Activated CD8-positive, alpha-beta memory T cell treated with anti-CD3 and anti-CD28 coated beads, Interleukin-2, amount 50 U/mL, for 1 hour (primary cell): ENCODE data around the gene PEAK1.

Experiments used
- DNase-seq: peaks from one replicate; pipeline ENCODE4 v3.0.0-alpha.2; 2020; ENCODE audit errors: extremely low read depth

The PEAK1 gene

GRCh38 chr15:77093436-77093835 is 326.5 kb downstream of the PEAK1 start:
- DNase-seq: no peak

GRCh38 chr15:77091097-77091496 is 328.8 kb downstream of the PEAK1 start:
- no peak for DNase-seq

GRCh38 chr15:77087213-77087612 is 332.7 kb downstream of the PEAK1 start:
- DNase-seq: no peak

DNA sequence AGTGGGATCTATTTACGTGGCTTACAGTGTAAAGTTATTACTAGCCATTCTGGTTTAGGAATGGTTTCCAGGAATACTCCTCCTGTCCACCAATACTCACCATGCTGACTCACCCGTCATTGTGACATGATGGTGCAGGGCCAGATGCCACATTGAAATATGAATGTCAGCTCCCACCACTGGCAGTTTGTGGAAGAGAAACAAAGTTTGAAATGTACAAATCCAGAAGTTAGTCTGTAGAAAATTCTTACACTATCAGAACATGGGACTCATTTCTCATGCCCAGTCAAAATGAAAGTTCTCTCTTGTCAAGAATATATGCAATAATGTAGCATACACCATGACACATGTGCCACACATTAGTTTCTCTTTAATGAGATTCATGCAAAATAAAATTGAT is 334.6 kb downstream of the PEAK1 start:
- no peak for DNase-seq

GRCh38 chr15:77084436-77084835 is 335.5 kb downstream of the PEAK1 start:
- DNase-seq: no peak

DNA sequence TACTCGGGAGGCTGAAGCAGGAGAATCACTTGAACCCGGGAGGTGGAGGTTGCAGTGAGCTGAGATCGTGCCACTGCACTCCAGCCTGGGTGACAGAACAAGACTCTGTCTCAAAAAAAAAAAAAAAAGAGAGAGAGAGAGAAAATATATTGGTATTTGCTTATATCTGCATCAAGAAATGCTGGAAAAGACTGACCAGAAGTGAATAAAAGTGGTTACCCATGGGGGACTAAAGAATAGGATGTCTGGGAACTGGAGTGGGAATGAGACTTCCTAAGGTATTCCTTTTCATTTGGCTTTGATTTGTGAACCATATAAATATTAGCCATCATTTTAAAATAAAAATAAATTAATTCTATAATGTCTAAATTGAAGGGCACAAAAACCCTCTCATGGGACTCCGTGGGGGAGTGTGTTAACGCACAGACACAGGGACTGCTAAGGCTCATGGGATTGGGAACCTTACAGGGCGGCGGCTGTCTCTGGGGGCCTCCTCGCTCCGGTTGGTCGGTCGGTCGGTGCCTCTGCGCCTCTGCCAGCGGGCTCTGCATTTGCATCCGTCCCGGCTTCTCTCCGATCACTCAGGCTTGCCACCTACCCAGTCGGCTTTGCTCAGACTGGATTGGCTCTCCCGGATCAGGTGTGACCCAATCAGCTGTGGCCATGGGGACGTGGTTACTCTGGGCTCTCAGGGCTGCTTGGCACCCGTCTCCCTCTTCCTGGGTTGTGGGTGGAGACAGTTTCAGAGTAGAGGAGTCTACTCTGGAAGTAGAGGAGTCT is 336.3 kb downstream of the PEAK1 start:
- peak; percentile 18 for DNase-seq

GRCh38 chr15:77081971-77082370 is 337.9 kb downstream of the PEAK1 start:
- DNase-seq: no peak

- no peak for DNase-seq
Measured at GRCh38 chr15:77076323-77076915, 343.5 kb downstream of the PEAK1 start.

DNA sequence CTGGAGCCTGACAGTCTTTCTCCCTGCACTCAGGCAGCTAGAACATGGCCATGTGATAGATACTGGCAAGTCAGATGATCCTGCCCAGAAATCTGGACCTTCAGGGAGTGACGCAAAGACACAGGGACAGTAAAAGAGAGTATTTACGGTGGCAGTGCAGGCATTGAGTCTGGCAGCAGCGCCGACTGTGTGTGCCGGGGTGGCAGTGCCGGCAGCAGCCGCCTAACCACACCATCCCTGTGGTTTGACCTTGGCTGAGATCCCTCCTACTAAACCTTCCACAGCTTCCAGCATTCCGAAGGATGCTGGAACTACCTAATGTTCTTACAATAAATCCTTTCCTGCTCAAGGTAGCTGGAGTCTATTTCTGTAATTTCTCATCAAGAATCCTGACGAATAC is 344.4 kb downstream of the PEAK1 start:
- DNase-seq: no peak

- no peak for DNase-seq
Measured at GRCh38 chr15:77074350-77074749, 345.6 kb downstream of the PEAK1 start.

DNA sequence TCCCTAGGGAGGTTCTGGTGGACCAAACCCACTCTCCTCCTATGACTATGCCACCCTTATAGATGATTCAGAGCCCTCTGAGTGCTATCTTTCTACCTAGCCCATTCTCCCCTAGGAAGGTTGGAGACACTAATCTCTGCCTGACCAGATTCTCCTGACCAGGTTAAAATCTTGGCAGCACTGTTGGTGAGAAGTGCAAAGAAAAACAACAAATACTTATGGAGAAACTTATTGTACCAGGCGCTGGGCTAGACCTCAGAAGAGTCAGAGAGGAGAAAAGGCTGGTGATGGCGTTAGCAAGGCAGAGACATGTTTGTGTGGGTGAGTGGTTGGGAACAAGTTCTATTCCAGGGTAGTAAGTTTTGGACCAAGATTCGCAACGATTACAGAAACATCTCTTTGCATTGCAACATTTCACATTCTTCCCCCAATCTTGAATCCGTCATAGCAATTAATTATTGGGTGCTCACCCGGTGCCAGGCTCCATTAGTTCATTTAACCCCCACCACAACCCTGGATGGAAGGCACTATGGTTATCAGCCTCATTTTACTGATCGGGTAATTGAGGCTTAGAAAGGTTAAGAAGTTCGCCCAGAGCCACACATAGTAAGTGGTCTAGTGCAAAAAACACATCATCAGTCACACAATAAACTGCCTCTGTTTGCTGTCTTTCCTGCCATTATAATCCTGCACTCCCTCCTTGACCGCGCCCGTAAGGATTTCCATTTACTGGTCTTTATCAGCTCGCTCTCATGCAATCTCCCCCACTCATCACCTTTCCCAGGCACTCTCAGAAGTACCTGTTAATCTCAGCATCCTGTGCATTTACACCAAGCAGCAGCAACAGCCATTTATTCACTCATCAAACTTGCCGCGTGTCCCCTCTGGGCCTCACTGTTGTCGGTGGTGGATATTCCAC is 348.3 kb downstream of the PEAK1 start:
- DNase-seq: no peak

DNA sequence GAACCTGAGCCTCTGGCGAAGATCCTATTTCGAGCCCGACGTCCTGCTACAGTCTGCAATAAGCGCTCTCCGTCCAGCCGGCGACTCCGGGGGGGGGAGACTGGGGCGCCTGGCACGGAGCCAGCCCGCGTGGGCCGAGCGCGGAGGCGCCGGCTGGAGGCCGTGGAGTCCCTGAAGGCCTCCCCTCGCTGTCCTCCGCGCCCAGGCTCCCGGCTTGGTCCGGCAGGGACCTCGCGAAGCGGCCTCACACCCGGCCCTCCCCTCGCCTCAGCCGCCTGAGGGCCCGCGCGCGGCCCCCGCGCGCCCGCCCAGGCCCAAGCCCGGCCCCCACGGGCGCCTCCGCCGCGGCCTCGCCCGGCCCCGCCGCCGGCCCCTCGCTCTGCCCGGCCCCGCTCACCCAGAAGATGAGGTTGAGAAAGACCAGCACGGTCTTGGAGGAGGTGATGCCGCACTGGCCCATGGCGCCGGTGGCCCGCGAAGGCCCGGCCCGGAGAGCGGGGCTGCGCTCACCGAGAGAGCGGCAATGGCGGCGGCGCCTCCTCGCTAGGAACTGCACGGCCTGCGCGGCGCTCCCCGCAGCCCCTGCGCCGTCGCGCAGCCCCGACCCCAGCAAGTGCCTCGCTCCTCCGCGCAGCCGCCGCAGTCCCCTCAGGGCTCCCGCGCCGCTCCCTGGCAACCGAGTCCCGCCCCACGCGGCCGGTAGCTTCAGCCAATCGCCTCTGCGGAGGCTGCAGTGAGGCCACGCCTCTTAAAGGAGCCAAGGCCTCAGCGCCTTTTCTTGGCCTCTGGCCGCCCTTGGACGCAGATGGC is 349.2 kb downstream of the PEAK1 start, which contains the start of gene TSPAN3:
Gene TSPAN3 (minus strand): TSS at position 615 of the 810 bp plus-strand sequence. CDS start 155 bp downstream, at position 460.
- peak; percentile 76 for DNase-seq

DNA sequence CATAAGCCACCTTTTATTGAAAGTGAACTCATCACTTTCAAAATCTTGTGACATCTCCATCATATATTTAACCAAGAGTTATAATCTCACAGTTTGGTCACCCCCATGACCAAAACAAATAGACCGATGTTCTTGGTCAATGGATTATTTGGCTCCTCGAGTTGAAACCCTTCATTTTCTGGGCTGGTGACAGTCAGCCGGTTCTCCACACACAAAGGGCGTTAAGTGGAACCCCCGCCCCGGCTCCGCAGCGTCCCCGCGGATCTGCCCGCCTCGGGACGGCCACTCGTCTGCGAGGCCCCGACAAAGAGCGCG is 349.8 kb downstream of the PEAK1 start:
- DNase-seq: no peak

- no peak for DNase-seq
Measured at GRCh38 chr15:77069521-77070121, 350.3 kb downstream of the PEAK1 start.

DNA sequence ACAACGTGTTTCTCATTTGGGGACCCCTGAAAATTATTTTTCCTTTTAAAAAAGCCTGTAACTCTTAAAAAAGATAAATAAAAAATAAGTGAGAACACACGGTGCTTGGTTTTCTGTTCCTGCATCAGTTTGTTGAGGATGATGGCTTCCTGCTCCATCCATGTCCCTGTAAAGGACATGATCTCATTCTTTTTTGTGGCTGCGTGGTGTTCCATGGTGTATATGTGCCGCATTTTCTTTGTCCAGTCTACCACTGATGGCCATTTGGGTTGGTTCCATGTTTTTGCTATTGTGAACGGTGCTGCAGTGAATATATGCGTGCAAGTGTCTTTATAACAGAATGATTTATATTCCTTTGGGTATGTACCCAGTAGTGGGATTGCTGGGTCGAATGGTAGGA is 351.3 kb downstream of the PEAK1 start:
- no peak for DNase-seq

GRCh38 chr15:77067691-77068367 is 352.1 kb downstream of the PEAK1 start:
- no peak for DNase-seq

- no peak for DNase-seq
Measured at GRCh38 chr15:77066971-77067690, 352.8 kb downstream of the PEAK1 start.

DNA sequence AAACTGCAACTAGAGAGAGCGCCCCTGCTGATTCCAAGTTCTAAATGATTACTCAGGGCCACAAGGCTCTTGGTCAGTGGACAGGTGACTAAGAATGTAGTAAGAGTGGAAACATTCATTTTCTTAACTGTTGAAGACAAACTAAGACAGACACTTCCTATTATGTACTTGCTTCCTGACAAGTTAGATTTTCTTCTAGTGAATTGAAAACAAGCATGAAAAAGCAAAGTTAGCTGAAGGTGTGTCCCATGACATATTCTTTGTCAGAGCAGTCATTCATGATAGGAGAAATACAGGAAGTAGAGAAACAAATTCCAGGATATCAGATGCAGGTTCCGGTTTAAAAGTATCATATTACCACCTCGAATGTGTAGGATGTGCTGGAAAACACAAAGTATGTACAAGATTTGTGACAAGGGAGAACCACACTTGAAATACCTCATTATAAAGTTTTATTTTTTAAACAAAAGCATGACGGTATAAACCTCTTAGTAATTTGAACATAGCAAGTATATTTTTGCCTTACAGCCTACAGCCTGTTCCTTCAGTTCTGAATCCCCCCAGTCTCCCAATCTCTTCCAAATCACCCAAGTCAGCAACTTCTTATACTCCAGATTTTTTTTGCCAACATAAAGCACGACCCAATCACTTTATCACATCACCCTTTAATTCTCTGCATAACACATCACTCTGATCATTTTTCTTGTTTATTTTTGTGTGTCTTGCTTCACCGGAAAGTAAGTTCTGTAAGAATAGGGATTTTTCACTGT is 355.2 kb downstream of the PEAK1 start:
- no peak for DNase-seq

DNA sequence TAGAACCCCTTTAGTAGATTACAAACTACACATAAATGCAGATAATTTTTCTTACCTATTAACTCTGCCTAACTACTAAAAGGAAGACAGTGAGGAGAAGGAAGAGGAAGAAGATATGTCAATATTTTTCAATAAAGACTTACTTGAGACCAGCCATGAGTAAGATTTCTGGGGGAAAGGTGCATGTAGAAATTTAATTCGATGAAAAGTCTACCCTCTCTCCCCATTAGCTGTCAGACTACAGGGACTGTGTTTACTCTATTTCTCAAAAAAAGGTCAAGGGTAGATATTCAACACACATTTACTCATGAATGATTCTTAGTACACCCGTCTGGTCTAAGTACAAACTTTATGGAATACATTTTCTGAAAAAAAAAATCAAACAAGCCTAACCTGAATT is 355.8 kb downstream of the PEAK1 start:
- no peak for DNase-seq
